ENCODE data around the gene IGFBP5.

The IGFBP5 gene

DNA sequence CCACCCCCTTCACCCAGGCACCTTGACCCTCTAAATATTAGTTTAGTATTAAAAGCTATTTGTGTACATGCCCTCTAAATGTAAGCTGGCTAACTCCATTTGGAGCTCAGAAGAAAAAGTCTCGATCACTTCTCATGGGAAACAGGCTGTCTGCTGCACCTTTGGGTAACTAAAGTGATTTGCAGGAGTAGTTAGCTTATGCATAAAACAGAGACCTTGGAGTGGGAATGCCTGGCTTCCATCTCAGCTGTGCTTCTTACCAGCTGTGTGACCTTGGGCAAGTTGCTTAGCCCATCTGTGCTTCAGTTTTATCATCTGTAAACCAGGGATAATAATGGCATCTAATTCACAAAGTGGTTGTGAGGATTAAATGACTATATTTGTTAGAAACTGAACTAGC, 32.2 kb downstream of the IGFBP5 start:
- DNase-seq = no peak

DNA sequence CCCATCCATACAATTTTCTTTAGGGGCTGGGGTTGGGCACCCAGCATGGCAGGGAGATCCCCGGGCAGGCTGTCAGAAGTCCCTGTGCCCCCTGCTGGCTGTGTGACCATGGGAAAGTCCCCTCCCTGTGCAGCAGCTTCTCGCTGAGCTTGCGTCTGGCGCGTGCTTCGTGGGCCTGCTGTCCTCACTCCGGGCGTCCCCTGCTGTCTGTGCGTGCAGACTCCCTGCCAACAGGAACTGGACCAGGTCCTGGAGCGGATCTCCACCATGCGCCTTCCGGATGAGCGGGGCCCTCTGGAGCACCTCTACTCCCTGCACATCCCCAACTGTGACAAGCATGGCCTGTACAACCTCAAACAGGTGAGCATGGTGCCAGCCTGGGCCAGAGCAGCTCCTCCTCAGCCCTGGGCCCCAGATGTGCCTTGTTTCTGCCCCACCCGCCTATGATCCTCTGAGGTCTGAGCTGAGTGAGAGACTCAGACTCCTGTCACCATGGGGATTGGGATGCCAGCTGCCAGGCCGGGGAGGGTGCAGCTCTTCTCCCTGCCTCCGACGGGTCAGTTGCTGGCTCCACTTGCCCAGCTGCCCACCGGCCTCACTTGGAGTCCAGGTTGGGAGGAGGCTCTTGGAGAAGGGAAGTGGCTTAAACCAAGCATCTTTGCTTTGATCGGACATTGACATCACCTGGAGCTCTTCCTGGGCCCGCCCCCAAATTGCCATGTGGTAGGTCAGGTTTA, 33.5 kb downstream of the IGFBP5 start:
- DNase-seq = no peak

DNA sequence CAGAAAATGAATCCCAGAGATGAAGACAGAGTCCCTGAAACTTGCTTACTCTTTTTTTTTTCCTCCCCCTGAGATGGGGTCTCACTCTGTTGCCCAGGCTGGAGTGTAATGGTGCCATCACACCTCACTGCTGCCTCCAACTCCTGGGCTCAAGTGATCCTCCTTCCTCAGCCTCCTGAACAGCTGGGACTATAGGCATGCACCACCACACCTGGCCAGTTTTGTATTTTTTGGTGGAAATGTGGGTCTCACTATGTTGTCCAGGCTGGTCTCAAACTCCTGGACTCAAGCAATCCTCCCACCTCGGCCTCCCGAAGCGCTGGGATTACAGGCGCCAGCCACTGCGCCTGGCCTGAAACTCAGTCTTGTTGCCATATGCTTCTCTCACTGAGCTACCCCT, 34.3 kb downstream of the IGFBP5 start:
- DNase-seq = no peak

DNA sequence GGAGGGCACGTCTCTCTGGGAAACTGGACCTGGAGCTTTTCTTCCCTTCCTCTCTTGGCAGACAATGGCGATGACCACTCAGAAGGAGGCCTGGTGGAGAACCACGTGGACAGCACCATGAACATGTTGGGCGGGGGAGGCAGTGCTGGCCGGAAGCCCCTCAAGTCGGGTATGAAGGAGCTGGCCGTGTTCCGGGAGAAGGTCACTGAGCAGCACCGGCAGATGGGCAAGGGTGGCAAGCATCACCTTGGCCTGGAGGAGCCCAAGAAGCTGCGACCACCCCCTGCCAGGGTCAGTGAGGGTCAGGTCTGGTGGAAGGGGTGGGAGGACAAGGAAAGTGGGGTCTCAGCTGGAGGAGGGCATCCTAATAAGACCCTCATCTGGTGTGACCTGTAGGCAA, 34.9 kb downstream of the IGFBP5 start:
- no peak for DNase-seq

DNA sequence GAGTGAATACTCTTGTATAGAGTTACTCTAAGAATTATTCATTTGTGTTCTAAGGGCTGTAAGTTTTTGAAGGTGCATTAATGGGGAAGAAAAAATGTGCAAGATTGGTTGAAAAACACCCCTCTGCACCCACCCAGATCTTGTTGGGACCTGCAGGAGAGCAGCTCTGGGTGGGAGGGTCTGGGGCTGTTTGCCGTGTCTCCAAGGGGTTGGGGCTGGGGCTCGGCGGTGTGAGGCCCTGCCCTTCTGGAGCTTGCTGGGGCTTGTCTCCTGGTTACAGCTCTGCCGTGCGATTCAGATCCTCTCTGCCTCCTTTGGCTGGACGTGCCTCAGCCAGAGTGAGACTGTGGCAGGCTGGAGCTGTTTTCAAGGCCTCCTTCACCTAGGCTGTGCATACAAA, 36.1 kb downstream of the IGFBP5 start:
- DNase-seq = no peak

DNA sequence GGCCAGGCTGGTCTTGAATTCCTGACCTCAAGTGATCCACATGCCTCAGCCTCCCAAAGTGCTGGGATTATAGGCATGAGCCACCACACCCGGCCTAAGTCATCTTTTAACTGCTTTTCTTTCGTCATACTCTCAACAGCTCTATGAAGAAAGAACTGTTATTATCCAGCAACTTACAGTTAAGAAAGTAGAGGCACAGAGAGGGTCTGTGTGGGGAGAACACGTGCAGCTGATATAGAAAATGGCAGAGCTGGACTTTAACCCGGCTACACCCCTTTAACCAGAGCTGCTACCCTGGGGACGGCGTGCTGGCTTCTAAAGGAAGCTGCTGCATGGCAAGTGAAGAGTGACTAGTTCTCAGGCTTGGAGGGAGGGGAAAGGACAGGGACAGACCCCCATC, 36.6 kb downstream of the IGFBP5 start:
- DNase-seq = no peak

DNA sequence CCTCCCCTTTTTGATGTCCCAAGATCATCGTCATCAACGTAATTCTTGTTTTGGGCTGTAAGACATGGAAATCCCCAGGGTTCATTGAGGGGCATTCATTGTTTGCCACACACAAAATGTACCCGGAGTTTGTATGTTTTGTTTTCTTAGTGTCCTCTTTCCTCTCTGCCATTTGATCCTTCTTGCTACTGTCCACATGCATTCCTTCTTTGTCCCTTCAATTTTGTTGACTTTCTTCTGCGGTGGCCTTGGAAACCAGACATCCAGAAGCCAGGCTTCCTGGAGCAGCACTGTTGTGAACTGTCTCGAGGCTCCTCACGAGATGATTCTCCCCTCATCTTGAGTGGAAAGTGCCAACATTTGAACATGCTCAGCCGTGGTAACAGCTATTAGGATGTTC, 37.4 kb downstream of the IGFBP5 start:
- DNase-seq = no peak

DNA sequence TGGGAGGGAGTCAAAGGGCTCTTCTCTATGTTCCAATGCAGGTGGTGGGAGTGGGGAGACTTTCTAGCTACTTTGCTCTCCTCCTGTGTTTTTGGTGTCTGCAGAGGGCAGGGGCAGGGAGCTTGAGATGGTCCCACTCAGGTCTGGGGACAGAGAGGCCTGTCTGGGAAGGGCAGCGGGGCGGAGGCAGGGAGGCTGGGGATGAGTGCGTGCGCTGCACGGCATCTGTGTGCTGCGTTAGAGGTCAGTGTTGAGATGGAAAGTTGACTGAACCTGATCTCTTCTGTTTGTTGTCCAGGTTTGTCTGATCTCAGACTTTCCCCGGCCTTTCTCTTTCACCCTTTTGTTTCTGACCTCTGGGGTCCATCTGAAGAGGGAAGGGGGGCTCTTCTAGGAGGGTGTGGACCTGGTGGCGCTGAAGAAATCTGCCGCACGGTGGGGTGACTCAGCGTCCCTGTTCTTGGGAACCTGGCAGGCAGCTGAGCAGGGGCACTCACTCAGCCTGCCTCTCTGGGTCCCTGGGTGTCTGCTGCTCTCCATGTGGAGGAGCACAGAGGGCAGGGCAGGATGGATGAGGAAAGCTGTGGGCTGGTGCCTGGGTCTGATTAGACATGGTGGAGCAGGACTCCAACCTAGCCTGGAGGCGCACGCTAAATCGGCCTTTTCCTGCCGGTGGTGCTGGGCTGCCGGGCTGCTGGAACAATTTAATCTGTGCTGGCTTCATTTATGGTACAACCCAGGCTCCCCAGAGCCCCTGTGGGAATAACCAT, 38.1 kb downstream of the IGFBP5 start:
- DNase-seq = no peak

DNA sequence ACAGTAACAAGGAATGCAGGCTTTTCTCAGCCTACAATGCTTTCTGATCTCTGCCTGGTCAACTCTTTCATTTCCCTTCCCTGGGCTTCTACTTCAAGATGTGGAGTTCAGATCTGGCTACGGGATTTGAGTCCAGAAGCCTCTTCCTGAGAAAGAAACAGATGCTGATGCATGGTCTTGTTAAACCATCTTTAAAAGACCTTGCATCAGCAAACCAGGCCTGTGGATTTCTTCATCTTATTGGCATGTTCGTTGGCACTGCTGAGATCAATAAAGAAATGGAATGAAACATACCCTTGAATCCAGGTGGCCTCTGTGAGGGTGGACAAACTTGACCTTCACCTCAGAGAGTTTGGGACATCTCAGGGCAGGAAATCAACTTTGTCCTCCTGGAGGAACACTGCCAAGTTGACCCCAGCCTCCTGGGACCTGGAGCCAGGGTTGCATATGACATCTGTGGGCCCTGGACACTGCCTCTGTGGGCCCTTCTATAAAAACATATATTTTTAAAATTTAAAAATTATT, 40.8 kb downstream of the IGFBP5 start:
- no peak for DNase-seq

DNA sequence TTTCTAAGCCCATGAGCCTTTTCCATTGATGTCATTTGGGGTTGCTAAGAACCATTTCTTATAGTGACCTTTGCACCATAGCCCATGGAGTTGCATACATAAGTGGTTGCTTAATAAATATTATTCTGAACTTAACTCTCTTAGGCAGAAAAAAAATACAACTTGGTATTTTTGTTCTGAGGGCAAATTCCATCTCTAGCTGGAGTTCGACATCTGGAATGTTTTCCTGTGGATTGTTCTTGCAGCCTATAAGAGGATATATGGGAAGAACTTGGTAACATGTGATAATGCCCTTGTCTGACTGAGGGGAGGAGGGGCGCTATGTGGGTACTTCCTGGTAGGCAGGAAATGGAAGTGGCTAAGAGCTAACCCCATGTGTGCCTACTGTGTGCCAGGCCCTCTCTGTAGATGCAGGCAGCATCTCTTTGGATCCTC, 41.4 kb downstream of the IGFBP5 start:
- no peak for DNase-seq

DNA sequence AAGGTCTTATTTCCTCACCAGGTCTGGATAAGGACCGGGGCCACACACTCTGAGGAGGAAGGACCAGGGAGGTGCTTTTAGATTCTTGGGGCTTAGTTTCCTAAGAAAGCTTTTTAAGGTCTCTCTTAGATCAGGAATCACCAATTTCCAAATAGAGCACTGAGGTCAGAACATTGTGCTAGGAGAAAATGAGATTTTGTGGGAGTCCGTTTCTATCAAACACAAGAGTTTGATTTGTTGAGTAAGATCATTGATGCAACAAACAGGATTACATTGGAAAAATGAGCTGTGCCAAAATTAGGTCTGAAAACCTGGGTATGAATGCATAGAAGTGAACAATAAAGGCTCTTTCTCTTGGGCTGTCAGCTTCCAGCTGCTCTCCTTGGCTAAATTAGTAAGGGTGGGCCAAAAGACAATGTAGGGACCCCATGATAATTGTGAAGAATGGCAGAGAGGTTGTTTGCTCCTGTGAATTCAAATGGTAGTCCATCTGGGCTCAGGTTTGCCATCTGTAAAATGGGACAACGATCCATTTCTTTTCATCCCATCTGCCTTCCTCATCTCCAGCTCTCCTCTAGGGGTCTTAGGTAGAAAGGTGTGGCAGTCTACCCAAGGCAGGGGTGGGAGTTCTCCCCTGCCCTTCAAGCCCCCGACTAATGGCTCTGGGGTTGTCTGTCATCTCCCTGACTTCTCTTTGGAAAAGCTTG, 42.1 kb downstream of the IGFBP5 start:
- DNase-seq = no peak

DNA sequence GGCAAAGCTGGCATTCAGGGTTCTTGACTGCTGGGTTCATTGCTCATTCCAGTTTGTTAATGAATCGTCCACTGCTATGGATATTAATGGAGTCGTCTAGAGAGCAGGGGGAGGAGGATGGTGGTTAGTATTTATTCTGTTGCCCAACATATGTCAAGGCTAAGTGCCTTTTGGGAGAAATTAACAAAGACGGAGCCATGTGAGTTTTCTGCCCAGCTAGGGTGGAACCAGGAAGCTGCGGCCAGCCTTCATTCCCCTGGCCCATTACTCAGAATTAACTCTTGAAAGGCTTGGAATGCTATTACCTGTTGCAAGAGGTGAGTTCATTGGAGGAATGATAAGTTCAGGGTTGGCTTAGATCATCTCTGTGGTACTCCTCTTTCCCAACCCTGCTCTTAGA, 42.8 kb downstream of the IGFBP5 start:
- DNase-seq = no peak

DNA sequence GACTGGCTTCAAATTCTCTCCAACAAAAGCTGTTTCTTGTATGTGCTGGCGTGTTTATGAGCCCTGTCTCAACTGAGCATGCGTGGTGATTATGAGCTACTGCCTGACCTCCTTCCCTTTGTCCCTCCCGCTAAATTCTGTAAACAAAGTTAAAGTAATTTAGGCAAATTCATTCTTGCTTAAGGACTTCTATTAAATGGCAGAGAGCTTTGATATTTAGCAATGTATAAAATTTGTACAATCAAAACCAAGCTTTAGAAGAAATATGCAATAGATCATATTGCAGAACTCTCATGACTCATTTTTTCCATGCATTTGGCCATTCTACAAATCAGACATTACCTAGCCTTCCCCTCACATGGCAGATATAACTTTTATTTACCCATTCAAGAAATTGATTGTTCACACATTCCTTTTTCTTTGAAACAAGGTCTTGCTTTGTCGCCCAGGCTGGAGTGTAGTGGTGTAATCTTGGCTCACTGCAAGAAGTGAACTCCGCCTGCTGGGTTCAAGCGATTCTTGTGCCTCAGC, 43.9 kb downstream of the IGFBP5 start:
- DNase-seq = no peak

DNA sequence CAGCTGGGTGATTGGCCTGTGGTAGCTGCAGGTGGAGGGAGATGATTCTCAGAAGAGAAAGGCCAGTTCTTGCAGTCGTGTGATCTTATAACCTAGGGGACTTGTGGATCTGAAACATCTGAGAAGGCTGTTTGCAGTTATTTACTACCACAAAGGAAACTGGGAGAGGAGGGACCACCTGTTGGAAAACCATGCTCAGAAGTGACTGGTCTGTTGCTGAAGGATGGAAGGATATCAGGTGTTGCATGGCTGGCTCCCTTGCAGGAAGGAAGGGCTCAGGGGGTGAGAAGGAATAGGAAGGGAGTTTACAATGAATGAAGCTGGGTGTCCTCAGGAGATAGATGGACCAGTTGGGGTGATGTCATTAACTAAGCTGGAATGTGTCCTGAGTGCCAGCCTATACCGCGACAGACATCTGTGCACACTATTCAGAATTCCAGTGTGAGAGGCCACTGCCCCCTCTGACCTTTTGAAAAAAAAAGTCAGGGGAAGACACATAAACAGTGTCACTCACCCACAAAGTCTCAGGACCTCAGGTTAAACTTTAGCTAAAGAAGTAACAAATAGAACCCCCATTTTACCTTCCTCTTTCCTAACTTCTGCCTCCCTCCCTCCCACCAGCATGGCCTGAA, 44.6 kb downstream of the IGFBP5 start:
- no peak for DNase-seq

DNA sequence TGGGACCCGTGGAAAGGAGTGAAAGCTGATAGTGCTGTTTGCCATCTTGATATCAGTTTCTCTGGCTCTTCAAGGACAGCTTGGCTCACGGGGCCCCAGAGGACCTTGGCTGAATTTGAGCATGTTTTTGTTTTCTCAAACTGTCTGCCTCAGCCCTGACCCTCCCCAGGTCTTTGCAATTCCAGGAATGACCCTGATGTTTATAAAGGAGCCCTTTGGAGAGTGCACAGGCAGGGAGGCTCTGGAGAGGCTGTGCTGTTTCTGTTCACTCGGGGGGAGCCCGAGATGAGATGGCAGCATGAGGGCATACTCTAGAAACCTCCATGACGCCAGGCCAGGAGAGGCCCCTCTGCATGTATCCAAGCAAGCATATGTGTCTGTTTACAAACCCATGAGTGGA, 45.8 kb downstream of the IGFBP5 start:
- no peak for DNase-seq

DNA sequence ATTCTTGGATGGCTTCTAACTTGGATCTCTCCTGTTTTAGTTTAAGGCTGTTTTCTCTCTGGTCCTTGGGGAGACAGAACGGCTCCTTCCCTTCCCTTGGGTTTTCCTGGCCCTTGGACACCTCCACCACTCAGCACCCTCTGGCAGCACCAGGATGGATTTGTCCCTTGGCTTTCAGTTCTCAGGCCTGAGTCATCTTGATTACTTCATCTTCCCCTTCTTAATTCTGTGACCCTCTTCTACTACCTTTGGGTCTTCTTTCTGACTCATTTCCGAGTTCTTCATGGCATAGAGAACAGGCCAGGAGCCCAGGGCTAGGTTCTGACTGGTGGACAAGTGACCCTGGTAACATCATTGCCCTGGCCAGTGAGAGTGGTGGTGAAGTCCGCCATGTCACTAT, 47.2 kb downstream of the IGFBP5 start:
- DNase-seq = no peak

DNA sequence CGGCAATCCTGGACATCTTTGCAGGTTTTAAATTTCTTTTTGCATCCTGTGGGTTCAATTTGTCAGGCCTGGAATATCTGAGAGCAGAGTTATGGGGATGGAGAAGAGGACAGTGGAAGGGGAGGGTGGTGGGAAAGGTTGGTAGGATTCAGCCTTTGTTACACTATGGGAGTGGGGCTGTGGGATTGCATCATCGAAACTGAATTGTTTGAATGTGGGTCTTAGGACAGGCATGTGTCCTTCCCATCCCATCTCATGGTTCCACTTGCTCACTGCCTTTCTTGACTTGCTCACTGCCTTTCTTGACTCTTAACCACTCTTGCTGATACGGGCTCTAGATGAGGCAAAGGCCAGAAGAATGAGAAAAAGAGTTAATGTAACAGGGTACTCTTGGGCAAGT, 49.2 kb downstream of the IGFBP5 start:
- no peak for DNase-seq

DNA sequence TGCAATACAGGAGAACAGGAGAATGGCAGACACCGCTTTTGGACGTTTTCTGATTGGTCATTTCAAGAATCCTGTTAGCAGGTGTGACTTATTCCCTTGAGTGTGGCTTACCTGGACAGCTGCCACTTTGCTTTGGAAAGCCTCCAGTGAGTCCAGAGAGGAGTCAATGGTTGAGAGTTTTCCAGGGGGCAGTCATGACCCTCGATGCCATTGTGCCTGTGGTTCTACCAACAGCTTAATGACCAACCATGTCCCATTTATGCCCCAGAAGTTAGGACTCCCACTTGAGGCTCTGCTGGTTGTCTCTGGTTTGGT, 49.8 kb downstream of the IGFBP5 start:
- no peak for DNase-seq

DNA sequence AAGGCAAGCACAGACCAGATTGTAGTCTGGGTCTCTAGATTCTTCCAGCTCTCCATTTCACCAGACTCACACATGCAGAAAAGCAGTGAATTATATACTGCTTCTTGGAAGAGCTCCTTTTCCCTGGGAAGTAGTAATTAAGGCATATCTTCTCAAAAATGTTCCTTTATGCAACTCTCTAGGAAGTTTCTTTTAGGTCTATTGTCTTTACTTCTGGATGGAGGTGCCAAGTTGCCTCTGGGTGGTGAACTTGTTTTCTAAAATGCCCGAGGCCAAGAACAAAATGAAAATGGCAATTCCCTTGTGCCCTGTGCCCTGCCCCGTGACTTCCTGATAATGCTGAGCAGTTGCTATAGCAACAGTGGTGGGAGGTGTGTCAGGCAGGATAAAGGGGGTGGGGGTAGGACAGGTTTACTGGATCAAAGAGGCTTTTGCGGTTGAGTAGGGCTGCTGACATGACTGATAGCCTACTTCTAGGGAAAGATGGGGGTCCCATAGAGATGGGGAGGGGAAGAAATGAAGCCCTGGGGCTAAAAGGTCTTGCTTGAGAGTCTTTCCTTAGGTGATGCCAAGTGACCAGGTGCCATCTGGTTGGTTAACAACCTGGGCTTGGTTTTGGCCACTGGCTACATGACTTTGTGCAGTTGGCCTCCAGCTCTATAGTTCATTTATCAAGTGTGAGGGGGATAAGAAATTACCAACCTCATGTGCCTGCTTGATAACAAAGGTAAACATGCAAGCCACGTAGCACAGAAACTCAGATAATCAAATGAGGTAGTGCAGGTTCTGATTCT, 50.3 kb downstream of the IGFBP5 start:
- no peak for DNase-seq

DNA sequence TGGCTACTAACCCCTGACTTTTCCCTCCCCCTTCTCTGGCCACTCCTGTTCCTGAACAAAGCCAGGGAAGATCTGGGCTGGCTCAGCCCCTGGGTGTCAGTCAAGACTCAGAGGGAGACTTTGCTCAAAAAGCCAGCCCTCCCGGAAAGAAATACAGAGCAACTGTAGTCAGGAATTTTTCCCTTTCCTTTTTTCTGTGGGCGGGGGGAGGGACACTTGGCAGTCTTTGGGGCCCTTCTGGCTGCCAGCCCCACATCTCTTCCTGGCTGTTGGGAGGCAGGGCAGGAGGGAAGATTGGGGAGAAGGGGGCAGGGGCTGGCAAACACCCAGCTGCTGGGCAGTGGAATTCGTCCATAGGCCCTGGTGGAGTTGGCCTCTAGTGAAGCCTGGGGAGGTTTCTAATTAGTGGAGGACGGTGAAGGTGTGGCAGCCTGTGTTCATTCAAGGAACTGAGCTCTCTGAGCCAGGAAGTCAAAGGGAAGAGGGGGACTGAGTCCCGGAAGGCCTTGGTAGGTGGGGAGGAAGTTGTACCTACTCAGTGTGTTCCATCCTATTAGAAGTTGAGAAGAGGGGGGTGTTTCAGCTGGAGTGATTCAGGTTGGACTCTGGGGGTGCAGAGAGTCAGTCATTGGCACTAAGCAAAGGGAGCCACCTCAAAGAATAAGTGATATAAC, 51.2 kb downstream of the IGFBP5 start:
- no peak for DNase-seq

DNA sequence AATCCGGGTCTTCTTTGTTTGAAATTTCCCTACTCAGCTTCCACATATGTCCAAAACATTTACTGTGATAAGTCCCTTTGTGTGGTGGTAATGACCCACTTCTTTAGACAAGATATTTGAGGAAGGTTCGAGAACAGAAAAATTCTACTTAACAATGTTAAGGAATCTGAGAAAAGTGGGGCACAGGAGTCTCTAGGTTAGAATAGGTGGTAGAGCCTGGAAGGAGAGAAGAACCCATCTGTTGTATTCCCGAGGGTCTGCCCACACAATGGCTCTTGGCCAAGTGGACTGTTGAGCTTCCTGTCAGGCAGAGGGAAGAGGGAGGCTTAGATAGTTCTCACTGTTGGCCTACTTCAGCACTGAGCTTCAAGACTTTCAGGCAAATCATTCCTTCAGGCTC, 57.9 kb downstream of the IGFBP5 start:
- DNase-seq = no peak

Data from kidney glomerular epithelial cell (primary cell).